Glomerular endothelial cell (primary cell): ENCODE measurements around the gene HDAC11. TPM values are rescaled to one million over a fixed set of nuclear protein-coding genes. Genes with fewer than 3 reads are reported as not detected.
"Not testable (repeated sequence)": the region's sequence is repeated elsewhere in the genome, so short reads cannot be mapped to it uniquely, and the experiment has no call there.

Experiments used
- DNase-seq: peaks from one replicate; pipeline ENCODE4 v3.0.0-alpha.2; 2011; ENCODE audit warnings: low read depth, low spot score; ENCODE audit errors: extremely low read depth
- total RNA-seq: library from RNA; depleted of rRNA; stranded (reverse); fragments of >200 nt; gene quantifications from 2 replicates; pipeline ENCODE4 v1.2.3, GENCODE V29; 2015

Gene HDAC11
- total RNA-seq, 1 donor from 2014 or later: 11.8 TPM

GRCh38 chr3:13521749-13522148, 41.6 kb downstream of the HDAC11 start:
- not testable (repeated sequence) for DNase-seq

GRCh38 chr3:13522236-13522635, 42.1 kb downstream of the HDAC11 start:
- no peak for DNase-seq

GRCh38 chr3:13524979-13525669, 45.0 kb downstream of the HDAC11 start:
- no peak for DNase-seq

GRCh38 chr3:13525827-13526625, 45.9 kb downstream of the HDAC11 start:
- DNase-seq: no peak

GRCh38 chr3:13526626-13526949, 46.5 kb downstream of the HDAC11 start:
- no peak for DNase-seq

GRCh38 chr3:13528217-13528867, 48.2 kb downstream of the HDAC11 start:
- no peak for DNase-seq

GRCh38 chr3:13529196-13530112, 49.3 kb downstream of the HDAC11 start:
- DNase-seq: no peak

- DNase-seq: no peak
Observed at GRCh38 chr3:13530241-13531009, 50.3 kb downstream of the HDAC11 start.

- no peak for DNase-seq
Observed at GRCh38 chr3:13532085-13532484, 52.0 kb downstream of the HDAC11 start.

- no peak for DNase-seq
Observed at GRCh38 chr3:13532631-13533030, 52.5 kb downstream of the HDAC11 start.

GRCh38 chr3:13533885-13534301, 53.8 kb downstream of the HDAC11 start:
- no peak for DNase-seq

- DNase-seq: no peak
Observed at GRCh38 chr3:13535526-13535875, 55.4 kb downstream of the HDAC11 start.

- DNase-seq: no peak
Observed at GRCh38 chr3:13535905-13536304, 55.8 kb downstream of the HDAC11 start.

- no peak for DNase-seq
Observed at GRCh38 chr3:13536432-13536831, 56.3 kb downstream of the HDAC11 start.

- DNase-seq: no peak
Observed at GRCh38 chr3:13536832-13537231, 56.7 kb downstream of the HDAC11 start.

- no peak for DNase-seq
Observed at GRCh38 chr3:13537244-13537908, 57.3 kb downstream of the HDAC11 start.

GRCh38 chr3:13537909-13538296, 57.8 kb downstream of the HDAC11 start:
- no peak for DNase-seq

GRCh38 chr3:13538520-13539291, 58.6 kb downstream of the HDAC11 start:
- no peak for DNase-seq

GRCh38 chr3:13539292-13539638, 59.2 kb downstream of the HDAC11 start:
- DNase-seq: no peak
